Endothelial cell (in vitro differentiated cells): Measurements from ENCODE around the gene HIVEP2. TPM values are rescaled to one million over a fixed set of nuclear protein-coding genes. Genes with fewer than 3 reads are reported as not detected.

ENCODE experiments used
- DNase-seq: peaks from one replicate; pipeline ENCODE4 v3.0.0; 2021; ENCODE audit warnings: low spot score
- H3K27ac Mint-ChIP-seq: one replicate; pipeline ENCODE4 v1.8.0; 2021; ENCODE audit warnings: mixed read lengths, inconsistent platforms; ENCODE audit not compliant: unreplicated experiment
- H3K27me3 Mint-ChIP-seq: one replicate; pipeline ENCODE4 v1.8.0; 2021; ENCODE audit warnings: mild to moderate bottlenecking, moderate library complexity, mixed read lengths, inconsistent platforms; ENCODE audit not compliant: unreplicated experiment
- H3K36me3 Mint-ChIP-seq: one replicate; pipeline ENCODE4 v1.8.0; 2021; ENCODE audit warnings: mild to moderate bottlenecking, low read depth, mixed read lengths, inconsistent platforms; ENCODE audit not compliant: unreplicated experiment
- H3K4me1 Mint-ChIP-seq: one replicate; pipeline ENCODE4 v1.8.0; 2021; ENCODE audit warnings: mild to moderate bottlenecking, mixed read lengths, inconsistent platforms; ENCODE audit not compliant: unreplicated experiment
- H3K4me3 Mint-ChIP-seq: one replicate; pipeline ENCODE4 v1.8.0; 2021; ENCODE audit warnings: mild to moderate bottlenecking, mixed read lengths, inconsistent platforms; ENCODE audit not compliant: unreplicated experiment
- H3K9me3 Mint-ChIP-seq: one replicate; pipeline ENCODE4 v1.8.0; 2021; ENCODE audit warnings: mixed read lengths, inconsistent platforms; ENCODE audit not compliant: unreplicated experiment
- total RNA-seq: library from RNA; stranded (reverse); fragmentation: NEBNext Ultra II Directional; extraction: Animal tissue kit (Norgen Biotek cat#: 25700); gene quantifications from one replicate; pipeline ENCODE4 v1.2.1, GENCODE V29; 2021; ENCODE audit not compliant: unreplicated experiment
- TF ChIP-seq, protein P1 (sequence below): fragments of 200-600 bp; sonication (generic); IDR thresholded peaks from one replicate; pipeline ENCODE4 v1.5.0; 2021; ENCODE audit warnings: antibody characterized with exemption; ENCODE audit not compliant: unreplicated experiment

HIVEP2 gene
- total RNA-seq, 1 donor from 2014 or later: 15.6 TPM

- DNase-seq: no peak
- Mint-ChIP-seq H3K9me3 (no peaks in the 10 kb centered on the region), H3K4me3 (no peak overlapping the region), H3K36me3 (no peaks in the 10 kb centered on the region), H3K27me3 (no peaks in the 10 kb centered on the region), H3K27ac (no peak overlapping the region), H3K4me1 (no peaks in the 10 kb centered on the region)
- TF ChIP-seq, protein P1, sequence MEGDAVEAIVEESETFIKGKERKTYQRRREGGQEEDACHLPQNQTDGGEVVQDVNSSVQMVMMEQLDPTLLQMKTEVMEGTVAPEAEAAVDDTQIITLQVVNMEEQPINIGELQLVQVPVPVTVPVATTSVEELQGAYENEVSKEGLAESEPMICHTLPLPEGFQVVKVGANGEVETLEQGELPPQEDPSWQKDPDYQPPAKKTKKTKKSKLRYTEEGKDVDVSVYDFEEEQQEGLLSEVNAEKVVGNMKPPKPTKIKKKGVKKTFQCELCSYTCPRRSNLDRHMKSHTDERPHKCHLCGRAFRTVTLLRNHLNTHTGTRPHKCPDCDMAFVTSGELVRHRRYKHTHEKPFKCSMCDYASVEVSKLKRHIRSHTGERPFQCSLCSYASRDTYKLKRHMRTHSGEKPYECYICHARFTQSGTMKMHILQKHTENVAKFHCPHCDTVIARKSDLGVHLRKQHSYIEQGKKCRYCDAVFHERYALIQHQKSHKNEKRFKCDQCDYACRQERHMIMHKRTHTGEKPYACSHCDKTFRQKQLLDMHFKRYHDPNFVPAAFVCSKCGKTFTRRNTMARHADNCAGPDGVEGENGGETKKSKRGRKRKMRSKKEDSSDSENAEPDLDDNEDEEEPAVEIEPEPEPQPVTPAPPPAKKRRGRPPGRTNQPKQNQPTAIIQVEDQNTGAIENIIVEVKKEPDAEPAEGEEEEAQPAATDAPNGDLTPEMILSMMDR: no peak
Observed at GRCh38 chr6:142896732-142897131, 48.2 kb downstream of the HIVEP2 start.

DNA sequence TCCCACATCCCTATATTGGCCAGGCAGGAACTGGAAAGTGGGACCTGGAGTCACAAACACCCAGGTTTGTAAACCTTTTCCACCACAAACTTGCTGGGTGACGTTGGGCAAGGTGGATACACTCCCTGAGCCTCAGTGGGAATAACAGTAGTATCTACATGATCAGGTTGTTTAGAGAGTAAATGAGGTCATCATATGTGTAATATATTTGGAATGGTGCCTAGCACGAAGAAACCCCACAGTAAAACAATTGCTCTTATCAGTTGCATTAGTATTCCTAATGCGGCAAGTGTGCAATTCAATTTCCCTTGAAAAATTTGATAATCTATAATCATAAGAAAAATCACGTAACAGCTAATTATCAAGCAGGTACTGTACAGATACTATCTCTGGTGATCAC lies 51.9 kb downstream of the HIVEP2 start:
- TF ChIP-seq, protein P1: no peak
- H3K27ac Mint-ChIP-seq: no peak overlapping the region

DNA sequence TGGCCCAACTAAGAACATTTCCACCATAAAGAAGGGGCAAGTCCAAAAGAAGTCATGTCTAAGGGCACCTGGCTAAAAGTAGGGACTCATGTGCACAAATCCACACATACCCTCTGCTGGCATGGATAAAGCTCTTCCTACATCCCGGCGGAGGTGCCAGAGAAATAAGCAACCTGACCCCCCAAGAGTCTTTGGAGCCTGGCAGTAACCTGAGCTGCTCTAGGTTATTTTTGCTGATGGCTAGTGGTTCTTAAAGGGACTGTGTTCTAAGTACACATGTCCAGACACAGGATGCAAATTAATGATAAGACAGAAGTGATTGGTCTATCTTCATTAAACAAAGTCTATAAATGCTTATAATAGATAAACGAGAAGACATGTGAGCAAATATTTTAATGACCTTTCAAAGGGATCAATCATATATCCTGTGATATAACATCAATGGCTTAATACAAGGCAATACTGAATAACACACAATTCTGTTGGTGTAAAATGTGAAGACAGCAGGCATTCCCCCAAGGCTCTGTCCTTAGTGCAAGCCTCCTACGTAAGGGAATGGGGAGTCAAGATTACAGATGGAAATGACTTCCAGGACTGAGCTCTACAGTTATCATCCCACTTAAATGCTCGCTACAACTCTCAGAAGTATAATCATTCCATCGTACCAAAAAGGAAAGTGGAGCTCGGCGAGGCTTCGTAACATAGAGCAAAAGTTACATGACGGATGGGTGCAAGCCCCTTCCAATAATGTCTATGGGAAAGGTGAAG lies 52.5 kb downstream of the HIVEP2 start:
- H3K4me3 Mint-ChIP-seq: no peak overlapping the region
- DNase-seq: no peak
- TF ChIP-seq, protein P1: no peak
- H3K4me1 Mint-ChIP-seq: no peaks in the 10 kb centered on the region
- H3K36me3 Mint-ChIP-seq: no peaks in the 10 kb centered on the region
- no peaks in the 10 kb centered on the region for H3K27me3 Mint-ChIP-seq
- H3K27ac Mint-ChIP-seq: no peak overlapping the region
- no peaks in the 10 kb centered on the region for H3K9me3 Mint-ChIP-seq

More for the DNA sequence above, 51.9 kb downstream of the HIVEP2 start:
- H3K27me3 Mint-ChIP-seq: no peaks in the 10 kb centered on the region
- H3K36me3 Mint-ChIP-seq: no peaks in the 10 kb centered on the region
- no peaks in the 10 kb centered on the region for H3K4me1 Mint-ChIP-seq
- no peak overlapping the region for H3K4me3 Mint-ChIP-seq
- H3K9me3 Mint-ChIP-seq: no peaks in the 10 kb centered on the region
- DNase-seq: no peak

DNA sequence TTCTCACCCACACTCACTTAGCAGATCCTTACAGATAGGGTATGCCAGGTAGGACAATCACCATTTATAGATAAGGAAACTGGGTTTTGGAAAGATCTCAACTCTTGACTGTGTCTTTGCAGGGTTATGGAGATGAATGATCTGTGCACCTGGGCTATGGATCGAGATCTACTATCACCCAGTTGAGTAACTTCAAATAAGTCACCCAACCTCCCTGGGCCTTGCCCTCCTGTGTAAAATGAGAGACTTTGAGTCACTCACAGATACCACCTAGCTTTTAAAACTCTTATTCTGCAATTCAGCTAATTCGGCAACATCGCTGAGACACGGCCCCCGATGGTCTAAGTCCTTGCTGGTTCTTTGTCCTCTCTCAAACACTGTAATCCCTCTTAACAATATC lies 53.5 kb downstream of the HIVEP2 start:
- Mint-ChIP-seq H3K4me1 (peaks cover 4% of the 10 kb centered on the region), H3K27ac (no peak overlapping the region), H3K27me3 (no peaks in the 10 kb centered on the region), H3K4me3 (no peak overlapping the region), H3K9me3 (no peaks in the 10 kb centered on the region), H3K36me3 (no peaks in the 10 kb centered on the region)
- TF ChIP-seq, protein P1: no peak
- no peak for DNase-seq

GRCh38 chr6:142888456-142888855 lies 56.5 kb downstream of the HIVEP2 start:
- Mint-ChIP-seq H3K36me3 (no peaks in the 10 kb centered on the region), H3K9me3 (no peaks in the 10 kb centered on the region), H3K27ac (no peak overlapping the region), H3K27me3 (peaks cover 5% of the 10 kb centered on the region), H3K4me1 (peaks cover 24% of the 10 kb centered on the region), H3K4me3 (no peak overlapping the region)
- TF ChIP-seq, protein P1: no peak
- no peak for DNase-seq
